Immature natural killer cell (primary cell): ENCODE data around the gene ZFPM1. TPM values are rescaled to one million over a fixed set of nuclear protein-coding genes. Genes with fewer than 3 reads are reported as not detected.

Experiments
- DNase-seq, 3 donors: peaks; one replicate each; pipeline ENCODE4 v3.0.0; 2022; ENCODE audit warnings: mixed read lengths in 1 of 3
- H3K27ac Mint-ChIP-seq, 6 donors: one replicate each; pipeline ENCODE4 v1.8.0; 2020; ENCODE audit warnings: mixed read lengths in 6 of 6, mild to moderate bottlenecking in 5 of 6, inconsistent platforms in 4 of 6, moderate library complexity in 3 of 6
- H3K27me3 Mint-ChIP-seq, 3 donors: one replicate each; pipeline ENCODE4 v1.8.0; 2020 to 2021; ENCODE audit warnings: low read depth in 3 of 3, mild to moderate bottlenecking in 3 of 3, mixed read lengths in 3 of 3, moderate library complexity in 3 of 3, inconsistent platforms in 1 of 3
- H3K36me3 Mint-ChIP-seq, 3 donors: one replicate each; pipeline ENCODE4 v1.8.0; 2020; ENCODE audit warnings: mixed read lengths in 3 of 3, inconsistent platforms in 2 of 3, mild to moderate bottlenecking in 2 of 3
- H3K4me1 Mint-ChIP-seq, 2 donors: one replicate each; pipeline ENCODE4 v1.8.0; 2020; ENCODE audit warnings: inconsistent platforms in 2 of 2, mild to moderate bottlenecking in 2 of 2, mixed read lengths in 2 of 2, moderate library complexity in 1 of 2
- H3K4me3 Mint-ChIP-seq, 5 donors: one replicate each; pipeline ENCODE4 v1.8.0; 2020; ENCODE audit warnings: mild to moderate bottlenecking in 5 of 5, mixed read lengths in 5 of 5, inconsistent platforms in 3 of 5, moderate library complexity in 3 of 5
- H3K9me3 Mint-ChIP-seq, 6 donors: one replicate each; pipeline ENCODE4 v1.8.0; 2020; ENCODE audit warnings: mild to moderate bottlenecking in 6 of 6, mixed read lengths in 6 of 6, inconsistent platforms in 4 of 6, moderate library complexity in 3 of 6
- polyA plus RNA-seq, 3 donors: library from polyadenylated mRNA; unstranded; fragments of 300-500 nt; fragmentation: Illumina TruSeq; gene quantifications; one replicate each; pipeline ENCODE4 v1.2.3, GENCODE V29; 2021

The ZFPM1 gene
- polyA plus RNA-seq, 3 donors from 2014 or later = 0.14 to 0.75 TPM; not detected in 1

DNA sequence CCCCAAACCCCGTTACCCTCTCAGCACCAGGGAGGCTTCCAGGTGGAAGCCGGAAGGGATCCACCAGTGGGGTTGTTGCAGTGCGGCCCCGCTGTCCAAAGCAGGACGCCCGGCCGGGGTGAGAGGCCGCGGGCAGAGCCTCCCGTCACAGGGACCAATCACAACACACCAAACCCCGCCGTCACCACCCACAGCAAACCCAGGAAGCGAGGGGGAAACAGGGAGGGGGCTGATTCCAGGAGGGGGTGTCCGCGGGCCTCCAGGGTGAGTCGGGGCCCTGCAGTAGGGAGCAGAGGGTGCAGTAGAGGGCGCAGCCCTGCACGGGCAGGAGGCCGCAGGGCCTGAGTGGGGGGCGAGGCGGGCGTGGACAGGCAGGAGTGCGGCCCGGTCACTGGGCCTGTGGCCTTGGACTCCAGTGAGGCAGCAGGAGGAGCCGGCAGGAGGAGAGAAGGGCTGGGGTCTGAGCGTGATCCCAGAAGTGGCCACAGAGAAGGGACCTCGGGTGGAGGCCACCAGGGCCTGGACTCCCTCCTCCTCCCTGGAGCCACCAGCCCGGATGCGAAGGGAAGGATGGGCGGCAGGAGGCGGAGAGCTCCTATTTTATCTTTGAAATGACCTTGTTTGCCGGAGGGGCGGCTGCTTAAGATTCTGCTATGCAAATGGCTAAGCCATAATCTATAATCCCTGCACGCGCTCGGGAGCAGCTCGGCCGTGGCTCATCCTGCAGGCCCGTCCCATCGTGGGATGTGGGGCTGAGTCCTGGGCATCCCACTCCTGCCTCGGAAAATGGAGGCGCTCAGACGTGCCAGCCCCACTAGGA is 41.5 kb downstream of the ZFPM1 start:
- H3K4me3 Mint-ChIP-seq = no peak overlapping the region
- H3K27ac Mint-ChIP-seq = peak overlapping the region in 1 of 6 donors; percentile 28
- DNase-seq = no peak
- peaks cover 6 to 19% of the 10 kb centered on the region in 2 donors for H3K4me1 Mint-ChIP-seq
- H3K9me3 Mint-ChIP-seq = no peaks in the 10 kb centered on the region
- H3K27me3 Mint-ChIP-seq = peaks cover 0 to 26% (median 2%) of the 10 kb centered on the region in 3 donors
- H3K36me3 Mint-ChIP-seq = no peaks in the 10 kb centered on the region

DNA sequence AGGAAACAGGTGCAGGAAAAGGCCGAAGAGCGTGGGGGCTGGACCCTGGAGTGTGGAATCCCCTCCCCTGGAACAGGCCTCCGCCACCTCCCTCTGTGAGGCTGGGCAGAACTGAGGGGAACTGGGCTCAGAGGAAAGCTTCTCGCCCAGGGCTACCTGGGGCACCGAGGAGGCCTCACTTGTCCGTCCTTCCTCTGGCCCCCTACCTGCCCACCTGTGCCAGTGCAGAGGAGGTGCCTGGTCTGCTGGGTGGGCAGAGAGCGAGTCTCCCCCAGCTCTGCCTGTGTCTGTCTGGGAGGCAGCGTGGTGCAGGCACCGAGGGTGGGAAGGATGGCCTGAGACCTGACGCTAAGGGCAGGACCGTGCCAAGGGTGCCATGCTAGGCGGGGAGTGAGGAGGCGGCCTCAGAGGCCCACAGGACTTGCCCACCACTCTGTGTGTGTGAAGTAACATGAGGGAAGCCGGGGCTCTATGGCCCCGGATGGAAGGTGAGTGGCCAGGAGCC is 42.2 kb downstream of the ZFPM1 start:
- H3K27ac Mint-ChIP-seq = peak overlapping the region in 1 of 6 donors; percentile 35
- H3K27me3 Mint-ChIP-seq = peaks cover 0 to 27% (median 2%) of the 10 kb centered on the region in 3 donors
- H3K9me3 Mint-ChIP-seq = no peaks in the 10 kb centered on the region
- no peaks in the 10 kb centered on the region for H3K36me3 Mint-ChIP-seq
- H3K4me1 Mint-ChIP-seq = peaks cover 7 to 21% of the 10 kb centered on the region in 2 donors
- H3K4me3 Mint-ChIP-seq = no peak overlapping the region
- no peak for DNase-seq

- H3K4me3 Mint-ChIP-seq = peak overlapping the region; percentile 21 to 66 (median 46)
- no peaks in the 10 kb centered on the region for H3K36me3 Mint-ChIP-seq
- no peaks in the 10 kb centered on the region for H3K9me3 Mint-ChIP-seq
- peak overlapping the region; percentile 5 to 77 (median 57) for H3K27ac Mint-ChIP-seq
- DNase-seq = no peak
- peaks cover 25 to 36% of the 10 kb centered on the region in 2 donors for H3K4me1 Mint-ChIP-seq
- peaks cover 0 to 32% (median 0%) of the 10 kb centered on the region in 3 donors for H3K27me3 Mint-ChIP-seq
Measured at GRCh38 chr16:88497561-88498462, 44.7 kb downstream of the ZFPM1 start.

- H3K36me3 Mint-ChIP-seq = no peaks in the 10 kb centered on the region
- H3K27ac Mint-ChIP-seq = peak overlapping the region; percentile 70 to 91 (median 82)
- peaks cover 29 to 42% of the 10 kb centered on the region in 2 donors for H3K4me1 Mint-ChIP-seq
- no peaks in the 10 kb centered on the region for H3K9me3 Mint-ChIP-seq
- peaks cover 0 to 35% (median 3%) of the 10 kb centered on the region in 3 donors for H3K27me3 Mint-ChIP-seq
- DNase-seq = no peak
- H3K4me3 Mint-ChIP-seq = peak overlapping the region; percentile 67 to 80 (median 73)
Measured at GRCh38 chr16:88498576-88499208, 45.6 kb downstream of the ZFPM1 start.

GRCh38 chr16:88499292-88499691 is 46.2 kb downstream of the ZFPM1 start:
- Mint-ChIP-seq H3K4me1 (peaks cover 30 to 48% of the 10 kb centered on the region in 2 donors), H3K36me3 (no peaks in the 10 kb centered on the region), H3K27me3 (peaks cover 0 to 38% (median 3%) of the 10 kb centered on the region in 3 donors), H3K4me3 (peak overlapping the region; percentile 67 to 80 (median 73)), H3K27ac (peak overlapping the region; percentile 70 to 91 (median 82)), H3K9me3 (no peaks in the 10 kb centered on the region)
- no peak for DNase-seq

- H3K4me1 Mint-ChIP-seq = peaks cover 30 to 52% of the 10 kb centered on the region in 2 donors
- H3K4me3 Mint-ChIP-seq = peak overlapping the region in 3 of 5 donors; percentile 33 to 73 (median 63)
- no peaks in the 10 kb centered on the region for H3K36me3 Mint-ChIP-seq
- peak; percentile 51 to 58 (median 58) for DNase-seq
- H3K9me3 Mint-ChIP-seq = no peaks in the 10 kb centered on the region
- peaks cover 0 to 37% (median 5%) of the 10 kb centered on the region in 3 donors for H3K27me3 Mint-ChIP-seq
- H3K27ac Mint-ChIP-seq = peak overlapping the region in 3 of 6 donors; percentile 53 to 89 (median 61)
Measured at GRCh38 chr16:88499836-88500251, 46.8 kb downstream of the ZFPM1 start.

DNA sequence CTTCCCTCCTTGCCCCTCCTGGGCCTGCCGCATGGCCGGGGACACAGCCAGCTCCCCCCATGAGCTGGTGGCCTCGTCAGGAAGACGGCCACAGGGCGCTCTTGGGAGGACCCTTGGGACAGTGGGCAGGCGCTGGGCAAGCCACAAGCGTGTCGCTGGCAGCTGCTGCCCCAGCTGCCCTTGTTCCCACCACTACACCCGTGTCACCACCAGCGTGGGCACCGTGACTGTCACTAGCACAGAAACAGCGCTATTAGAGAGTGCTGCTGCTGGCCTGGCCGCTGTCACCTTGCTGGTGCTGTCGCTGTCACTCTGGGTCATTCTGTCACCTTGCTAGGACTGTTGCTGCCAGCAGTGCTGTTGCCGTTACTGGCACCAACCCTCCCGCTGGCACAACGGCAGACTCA is 47.2 kb downstream of the ZFPM1 start:
- H3K4me3 Mint-ChIP-seq = peak overlapping the region; percentile 44 to 73 (median 63)

DNA sequence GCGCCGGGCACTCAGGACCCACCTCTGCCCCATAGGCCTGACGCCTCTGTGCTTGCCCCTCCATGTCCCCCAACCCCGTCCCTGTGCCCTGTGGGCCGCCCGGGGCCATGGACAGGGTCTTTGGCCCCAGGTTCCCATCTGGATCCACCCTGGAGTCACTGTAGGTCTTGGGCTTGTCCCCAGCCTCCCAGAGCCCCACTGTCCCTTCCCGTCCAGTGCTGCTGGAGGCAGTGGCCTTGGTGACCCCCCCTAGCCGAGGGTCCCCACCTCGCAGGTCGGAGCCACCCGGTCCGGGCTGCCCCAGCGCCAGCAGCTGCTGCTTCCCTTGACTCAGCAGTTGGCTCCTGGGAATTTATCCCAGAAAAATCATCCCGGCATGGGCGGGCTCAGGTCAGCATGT is 49.3 kb downstream of the ZFPM1 start:
- no peaks in the 10 kb centered on the region for H3K9me3 Mint-ChIP-seq
- peaks cover 30 to 55% of the 10 kb centered on the region in 2 donors for H3K4me1 Mint-ChIP-seq
- no peak for DNase-seq
- peak overlapping the region in 2 of 6 donors; percentile 39 to 69 for H3K27ac Mint-ChIP-seq
- H3K27me3 Mint-ChIP-seq = peaks cover 0 to 38% (median 5%) of the 10 kb centered on the region in 3 donors
- no peak overlapping the region for H3K4me3 Mint-ChIP-seq
- no peaks in the 10 kb centered on the region for H3K36me3 Mint-ChIP-seq

More for the DNA sequence above, 47.2 kb downstream of the ZFPM1 start:
- Mint-ChIP-seq H3K27ac (peak overlapping the region; percentile 78 to 89 (median 82)), H3K9me3 (no peaks in the 10 kb centered on the region), H3K27me3 (peaks cover 0 to 36% (median 5%) of the 10 kb centered on the region in 3 donors), H3K36me3 (no peaks in the 10 kb centered on the region), H3K4me1 (peaks cover 30 to 53% of the 10 kb centered on the region in 2 donors)
- peak in 1 of 3 donors; percentile 33 for DNase-seq

DNA sequence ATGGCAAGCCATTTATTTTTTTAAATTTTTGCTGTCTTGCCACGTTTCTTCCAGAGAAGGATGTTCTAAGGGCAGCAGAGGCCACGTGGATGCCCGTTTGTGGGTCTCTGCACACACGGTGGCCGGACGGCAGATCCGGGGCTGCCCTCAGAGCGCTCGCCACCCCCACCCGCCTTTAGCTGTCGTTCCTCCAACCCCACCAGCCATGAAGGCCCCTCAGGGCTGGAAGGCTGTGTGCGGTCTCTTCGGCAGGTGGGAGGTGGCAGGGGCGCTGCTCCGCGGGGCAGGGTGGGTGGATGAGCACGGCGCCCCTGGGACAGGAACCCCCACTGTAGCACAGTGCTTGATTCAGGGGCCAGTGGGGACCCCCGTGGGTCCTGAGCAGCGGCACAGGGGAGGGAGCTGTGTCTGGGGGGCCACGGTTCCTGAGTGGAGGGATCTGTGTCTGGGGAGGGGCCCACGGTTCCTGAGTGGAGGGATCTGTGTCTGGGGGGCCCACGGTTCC is 49.7 kb downstream of the ZFPM1 start:
- no peaks in the 10 kb centered on the region for H3K36me3 Mint-ChIP-seq
- H3K4me3 Mint-ChIP-seq = no peak overlapping the region
- DNase-seq = no peak
- H3K27me3 Mint-ChIP-seq = peaks cover 0 to 38% (median 5%) of the 10 kb centered on the region in 3 donors
- H3K9me3 Mint-ChIP-seq = no peaks in the 10 kb centered on the region
- peak overlapping the region in 1 of 6 donors; percentile 39 for H3K27ac Mint-ChIP-seq
- H3K4me1 Mint-ChIP-seq = peaks cover 30 to 55% of the 10 kb centered on the region in 2 donors

GRCh38 chr16:88503374-88503770 is 50.3 kb downstream of the ZFPM1 start:
- H3K4me3 Mint-ChIP-seq = peak overlapping the region in 4 of 5 donors; percentile 30 to 74 (median 38)
- no peaks in the 10 kb centered on the region for H3K36me3 Mint-ChIP-seq
- H3K27me3 Mint-ChIP-seq = peaks cover 0 to 34% (median 7%) of the 10 kb centered on the region in 3 donors
- H3K27ac Mint-ChIP-seq = peak overlapping the region; percentile 49 to 90 (median 86)
- peaks cover 30 to 51% of the 10 kb centered on the region in 2 donors for H3K4me1 Mint-ChIP-seq
- no peaks in the 10 kb centered on the region for H3K9me3 Mint-ChIP-seq
- DNase-seq = peak in 2 of 3 donors; percentile 34 to 36

DNA sequence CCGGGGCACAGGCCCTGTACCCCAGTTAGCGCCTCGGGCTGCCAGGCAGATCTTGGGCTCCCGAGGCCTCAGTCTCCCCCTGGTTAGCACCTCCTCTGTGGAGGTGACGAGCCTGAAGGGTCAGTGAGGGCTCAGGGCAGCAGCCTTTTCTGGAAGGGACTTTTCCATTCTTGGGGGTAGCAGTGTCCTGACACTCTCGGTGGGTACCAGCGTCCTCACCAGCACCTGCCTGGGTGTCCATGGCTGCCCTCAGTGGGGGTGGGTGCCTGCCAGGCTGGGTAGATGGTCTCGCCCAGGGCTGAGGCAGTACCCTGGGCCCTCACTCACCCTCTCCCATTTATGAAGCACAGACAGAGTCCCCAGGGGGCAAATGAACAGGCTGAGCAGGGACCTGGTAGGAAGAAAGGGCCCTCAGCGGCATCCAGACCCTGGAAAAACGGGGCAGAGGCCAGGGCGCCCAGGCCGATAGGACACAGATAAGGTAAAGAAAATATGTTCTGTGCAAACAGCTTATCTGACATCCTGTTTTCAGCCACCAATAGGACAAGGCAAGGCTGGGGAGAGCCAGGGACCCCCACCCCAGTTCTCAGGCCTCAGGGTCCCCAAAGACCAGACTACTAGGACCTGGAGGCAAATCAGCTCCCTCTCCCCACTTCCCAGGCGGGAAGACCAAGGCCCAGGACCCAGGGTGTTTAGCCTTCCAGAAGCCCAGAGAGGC is 50.9 kb downstream of the ZFPM1 start:
- H3K36me3 Mint-ChIP-seq = no peaks in the 10 kb centered on the region
- no peaks in the 10 kb centered on the region for H3K9me3 Mint-ChIP-seq
- peak overlapping the region; percentile 49 to 90 (median 86) for H3K27ac Mint-ChIP-seq
- H3K4me3 Mint-ChIP-seq = no peak overlapping the region
- peaks cover 0 to 33% (median 7%) of the 10 kb centered on the region in 3 donors for H3K27me3 Mint-ChIP-seq
- no peak for DNase-seq
- H3K4me1 Mint-ChIP-seq = peaks cover 30 to 49% of the 10 kb centered on the region in 2 donors
